Measurements from ENCODE around the gene GALR1.
"Not testable (repeated sequence)": the region's sequence is repeated elsewhere in the genome, so short reads cannot be mapped to it uniquely, and the experiment has no call there.

Gene GALR1, protein sequence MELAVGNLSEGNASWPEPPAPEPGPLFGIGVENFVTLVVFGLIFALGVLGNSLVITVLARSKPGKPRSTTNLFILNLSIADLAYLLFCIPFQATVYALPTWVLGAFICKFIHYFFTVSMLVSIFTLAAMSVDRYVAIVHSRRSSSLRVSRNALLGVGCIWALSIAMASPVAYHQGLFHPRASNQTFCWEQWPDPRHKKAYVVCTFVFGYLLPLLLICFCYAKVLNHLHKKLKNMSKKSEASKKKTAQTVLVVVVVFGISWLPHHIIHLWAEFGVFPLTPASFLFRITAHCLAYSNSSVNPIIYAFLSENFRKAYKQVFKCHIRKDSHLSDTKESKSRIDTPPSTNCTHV

GRCh38 chr18:77249569-77250500, at the start of gene GALR1:
Gene GALR1 (plus strand): TSS chr18:77249848. CDS start chr18:77250549, 701 bp downstream.
- no peak for DNase-seq (ENCODE audit: low read depth)

DNA sequence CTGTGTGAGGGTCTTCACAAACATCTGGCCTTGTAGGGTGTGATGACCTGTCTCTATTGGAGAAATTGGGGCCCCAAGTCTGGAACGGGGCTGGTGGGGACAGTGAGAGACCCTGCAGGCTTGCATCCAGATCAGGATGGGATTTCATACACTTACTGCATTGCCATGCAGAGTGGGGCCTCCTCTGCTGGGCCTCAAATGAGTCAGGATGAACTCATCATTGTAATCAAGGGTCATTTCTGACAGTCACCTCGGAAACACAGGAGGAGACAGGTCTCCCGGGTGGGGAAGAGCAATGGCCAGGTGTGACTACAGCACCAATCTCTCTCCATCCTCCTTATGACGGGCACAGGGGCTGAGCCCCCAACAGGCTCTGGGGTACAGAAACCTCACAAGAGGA, 48.1 kb upstream of the GALR1 start:
- no peak for DNase-seq (ENCODE audit: low read depth)

DNA sequence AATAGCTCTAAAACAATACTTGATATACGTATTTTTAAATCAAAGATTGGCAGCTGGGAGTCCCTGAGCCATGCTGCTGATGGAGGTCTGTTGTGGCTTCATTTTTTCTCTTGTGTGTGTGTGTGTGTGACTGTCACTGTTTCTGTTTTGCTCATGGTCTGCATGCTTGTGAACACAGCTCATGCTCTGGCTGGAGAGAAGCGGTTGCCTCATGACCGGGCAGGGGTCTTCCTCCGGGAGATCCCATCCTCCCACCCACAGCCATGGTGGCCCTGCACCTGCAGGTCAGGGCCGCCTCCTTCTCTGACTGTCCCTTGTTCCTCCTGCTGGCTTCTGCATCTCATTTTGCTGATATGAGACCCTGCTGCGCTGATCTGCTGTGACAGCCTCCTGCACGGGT, 47.3 kb upstream of the GALR1 start:
- DNase-seq (ENCODE audit: low read depth): no peak

DNA sequence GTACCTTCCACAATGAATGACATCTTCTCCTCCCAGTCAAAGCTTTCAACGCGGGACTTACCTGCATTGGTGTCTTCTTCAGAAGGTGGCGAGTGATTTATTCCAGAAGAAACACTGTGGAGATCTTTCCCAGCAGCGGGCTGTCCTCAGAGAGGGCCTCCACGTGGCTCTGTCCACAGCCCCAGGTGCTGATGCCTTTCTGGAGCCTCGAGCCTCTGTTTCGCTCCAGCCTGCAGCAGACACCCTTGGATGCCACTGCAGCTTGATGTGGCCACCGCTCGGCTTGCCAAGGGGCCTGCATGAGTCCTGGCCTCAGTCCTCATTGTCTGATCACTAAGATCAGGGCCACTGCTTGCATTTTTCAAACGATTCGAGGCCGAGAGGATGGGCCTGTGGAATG, 46.6 kb upstream of the GALR1 start:
- DNase-seq (ENCODE audit: low read depth): no peak

DNA sequence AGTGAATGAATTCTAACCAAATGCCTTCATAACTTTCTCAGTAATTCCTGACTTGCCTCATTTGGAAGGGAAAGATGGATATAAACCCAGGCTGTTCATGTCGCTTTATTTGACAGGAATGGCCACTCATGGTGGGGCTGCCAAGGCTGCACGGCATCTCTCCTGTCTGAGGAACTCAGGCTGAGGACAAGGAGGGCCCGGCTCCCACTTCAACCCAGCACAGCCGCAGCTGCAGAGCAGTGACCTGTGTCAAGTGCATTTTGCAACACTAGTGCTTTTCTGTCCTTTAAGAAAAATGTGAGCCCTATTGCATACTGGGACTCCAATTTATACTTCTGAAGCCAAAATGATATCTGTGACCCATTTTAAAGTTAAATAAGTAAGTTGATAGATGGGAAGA, 45.8 kb upstream of the GALR1 start:
- no peak for DNase-seq (ENCODE audit: low read depth)

DNA sequence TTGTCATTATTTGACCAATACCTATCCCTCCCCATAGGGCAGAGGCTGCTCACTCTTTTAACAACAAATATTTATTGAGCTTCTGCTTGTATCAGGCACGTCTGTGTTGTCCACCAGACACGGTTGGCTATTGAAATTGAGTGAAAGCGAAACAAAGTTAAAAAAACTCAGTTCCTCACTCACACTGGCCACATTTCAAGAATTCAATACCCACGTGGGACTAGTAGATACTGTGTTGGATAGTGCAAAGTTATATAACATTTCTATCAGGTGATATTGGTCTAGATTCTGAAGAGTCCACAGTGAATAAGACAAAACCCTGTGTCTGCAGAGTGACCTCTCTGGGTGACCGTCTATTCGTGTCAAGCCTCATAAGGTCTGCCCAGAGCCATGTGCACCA, 43.9 kb upstream of the GALR1 start:
- no peak for DNase-seq (ENCODE audit: low read depth)

DNA sequence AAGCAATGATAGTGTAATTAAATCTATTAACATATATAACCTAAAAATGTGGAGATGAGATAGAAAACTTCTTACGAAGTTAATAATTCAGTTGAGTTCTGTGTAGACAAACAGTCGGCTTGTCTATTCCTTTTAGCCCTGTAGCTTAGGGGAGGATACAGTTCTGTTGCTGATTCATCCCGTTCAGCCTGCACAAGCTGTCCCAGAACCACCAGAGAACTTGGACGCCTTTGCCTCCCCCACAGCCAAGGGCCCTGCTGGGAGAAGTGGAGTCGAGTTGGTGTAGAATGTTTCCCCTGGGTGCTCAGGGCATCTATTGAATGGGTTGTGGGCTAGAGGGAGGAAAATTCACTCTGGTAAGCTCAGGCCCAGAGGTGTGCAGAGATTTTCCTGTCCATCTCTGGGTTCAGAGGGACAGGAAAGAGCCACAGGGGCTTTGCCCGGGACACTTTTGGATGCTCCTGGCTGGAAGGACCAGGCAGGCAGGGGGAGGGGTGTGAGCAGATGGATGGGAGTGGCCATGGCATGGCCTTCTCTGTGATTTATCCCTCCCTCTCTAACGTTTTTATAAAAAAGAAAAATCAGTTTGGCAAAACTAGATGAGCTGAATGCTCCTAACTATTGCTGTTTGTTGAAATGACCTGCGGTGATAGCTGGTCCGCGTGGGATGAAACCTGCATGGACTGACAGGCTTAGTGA, 42.8 kb upstream of the GALR1 start:
- DNase-seq (ENCODE audit: low read depth): no peak

GRCh38 chr18:77207540-77207939, 42.1 kb upstream of the GALR1 start:
- peak; percentile 25 for DNase-seq (ENCODE audit: low read depth)

GRCh38 chr18:77208964-77209363, 40.7 kb upstream of the GALR1 start:
- no peak for DNase-seq (ENCODE audit: low read depth)

DNA sequence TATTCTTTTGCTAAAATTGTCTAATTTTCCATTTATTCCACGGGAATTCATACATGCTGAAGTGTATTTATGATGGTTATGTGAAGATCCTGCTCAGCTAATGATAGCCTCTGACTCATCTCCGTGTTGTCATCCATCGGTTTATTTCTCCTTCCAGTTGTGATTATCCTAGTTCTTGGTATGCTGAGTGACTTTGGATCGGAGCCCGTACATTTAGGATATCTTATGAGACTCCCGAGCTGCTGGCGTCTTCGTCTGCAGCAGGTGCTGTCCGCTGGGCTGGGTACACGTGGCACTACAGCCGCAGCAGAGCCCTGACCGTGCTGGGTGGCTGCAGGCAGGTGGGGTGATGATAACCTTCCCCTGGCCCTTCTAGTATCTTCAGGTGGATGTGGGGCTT, 40.1 kb upstream of the GALR1 start:
- DNase-seq (ENCODE audit: low read depth): no peak

DNA sequence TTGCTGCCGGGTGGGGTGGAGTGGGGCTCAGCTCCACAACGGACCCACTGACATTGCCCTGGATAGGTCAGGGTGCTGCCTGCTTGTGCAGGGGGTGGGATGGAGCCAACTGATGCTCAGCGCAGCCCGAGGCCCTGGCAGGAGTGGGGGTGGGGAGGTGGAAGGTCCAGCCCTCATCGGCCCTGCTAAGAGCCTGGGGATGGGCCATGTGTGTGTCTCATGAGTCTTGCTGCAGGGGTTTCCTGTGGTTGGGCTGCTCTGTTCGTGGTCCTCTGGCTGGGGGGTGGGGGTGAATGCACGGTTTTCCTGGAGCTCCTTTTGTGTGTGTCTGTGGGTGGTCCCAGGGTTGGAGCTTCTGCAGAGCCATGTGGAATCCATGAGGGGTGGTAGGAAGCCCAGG, 39.4 kb upstream of the GALR1 start:
- no peak for DNase-seq (ENCODE audit: low read depth)

- DNase-seq (ENCODE audit: low read depth): no peak
These were observed 31.0 kb upstream of the GALR1 start for GRCh38 chr18:77218642-77219041.

- no peak for DNase-seq (ENCODE audit: low read depth)
These were observed 28.9 kb upstream of the GALR1 start for GRCh38 chr18:77220726-77221125.

DNA sequence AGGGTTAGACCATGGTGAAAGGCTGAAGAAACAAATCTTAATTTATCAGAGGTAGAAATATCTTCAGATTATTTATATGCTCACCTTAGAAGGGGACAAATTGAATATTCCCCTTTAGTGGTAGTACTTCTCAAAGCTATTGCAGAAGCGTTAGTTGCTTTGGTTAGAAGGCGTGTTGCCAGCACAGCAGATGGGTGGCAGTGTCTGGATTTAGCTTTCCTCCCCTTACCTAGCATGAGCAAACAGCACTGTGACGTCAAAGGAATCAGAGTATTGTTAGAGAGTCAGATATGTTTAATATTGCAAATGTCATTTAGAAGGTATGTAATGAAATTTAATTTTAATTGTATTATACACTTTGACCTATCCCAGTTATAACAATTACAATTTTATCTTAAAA, 27.2 kb upstream of the GALR1 start:
- no peak for DNase-seq (ENCODE audit: low read depth)

GRCh38 chr18:77223221-77223639, 26.4 kb upstream of the GALR1 start:
- no peak for DNase-seq (ENCODE audit: low read depth)

GRCh38 chr18:77223653-77224052, 26.0 kb upstream of the GALR1 start:
- DNase-seq (ENCODE audit: low read depth): no peak

- DNase-seq (ENCODE audit: low read depth): no peak
These were observed 19.0 kb upstream of the GALR1 start for GRCh38 chr18:77230645-77231044.

GRCh38 chr18:77234504-77235365, 14.9 kb upstream of the GALR1 start:
- DNase-seq (ENCODE audit: low read depth): no peak

- DNase-seq (ENCODE audit: low read depth): not testable (repeated sequence)
These were observed 10.4 kb upstream of the GALR1 start for GRCh38 chr18:77239285-77239684.

- no peak for DNase-seq (ENCODE audit: low read depth)
These were observed 627 bp upstream of the GALR1 start for GRCh38 chr18:77248873-77249568.

GRCh38 chr18:77250501-77250925, 865 bp downstream of the GALR1 start:
- no peak for DNase-seq (ENCODE audit: low read depth)

All from T-helper 22 cell (primary cell).